Colonic mucosa (tissue), 4 donors: Measurements from ENCODE around the gene KLHL14. TPM values are rescaled to one million over a fixed set of nuclear protein-coding genes. Genes with fewer than 3 reads are reported as not detected.

Experiments
- DNase-seq: peaks from one replicate; pipeline ENCODE4 v3.0.0-alpha.2; 2020
- H3K27ac ChIP-seq: fragments of 200-600 bp; one replicate; pipeline ENCODE4 v1.8.0; 2021
- H3K27me3 ChIP-seq: fragments of 200-600 bp; one replicate; pipeline ENCODE4 v1.8.0; 2021
- H3K36me3 ChIP-seq: fragments of 200-600 bp; one replicate; pipeline ENCODE4 v1.8.0; 2021
- H3K4me1 ChIP-seq: fragments of 200-600 bp; one replicate; pipeline ENCODE4 v1.8.0; 2021; ENCODE audit warnings: mild to moderate bottlenecking
- H3K4me3 ChIP-seq: fragments of 200-600 bp; one replicate; pipeline ENCODE4 v1.8.0; 2021
- H3K9ac ChIP-seq, 2 donors: one replicate each; pipeline ENCODE4 v1.7.0; 2013; ENCODE audit warnings: control low read depth in 2 of 2, low read depth in 2 of 2, low read length in 2 of 2
- H3K9me3 ChIP-seq: fragments of 200-600 bp; one replicate; pipeline ENCODE4 v1.8.0; 2021
- CTCF ChIP-seq: fragments of 200-600 bp; IDR thresholded peaks from one replicate; pipeline ENCODE4 v1.8.0; 2022; ENCODE audit warnings: antibody characterized with exemption, mild to moderate bottlenecking
- intact Hi-C: fragments of 100-400 bp; cut with DNase I; formaldehyde crosslinking; loops from one replicate; pipeline ENCODE4 v1.14.1; 2022
- total RNA-seq, 2 donors: library from RNA; stranded (reverse); fragmentation: NEBNext Ultra II Directional in 1 of 2; extraction: Animal tissue kit (Norgen Biotek cat#: 25700) in 1 of 2; gene quantifications; one replicate each; pipeline ENCODE4 v1.2.1, GENCODE V29; 2021
- donor health status: healthy.
- donor health status: DM: no; HTN: no; CAD: no.
- donor health status: DM: no; HTN: no; CAD: no.

The KLHL14 gene
- total RNA-seq, 2 donors from 2014 or later: 0.07 to 0.08 TPM

- Histone ChIP-seq H3K27me3 (no peaks in the 10 kb centered on the region), H3K4me1 (no peaks in the 10 kb centered on the region), H3K9ac (no peak overlapping the region), H3K9me3 (no peaks in the 10 kb centered on the region), H3K36me3 (no peaks in the 10 kb centered on the region), H3K4me3 (no peak overlapping the region), H3K27ac (no peak overlapping the region)
- no peak for TF ChIP-seq CTCF
- intact Hi-C loops: no loop called here
- DNase-seq: no peak
Measured at GRCh38 chr18:32761231-32761630, 11.6 kb downstream of the KLHL14 start.

- DNase-seq: no peak
Measured at GRCh38 chr18:32760391-32760790, 12.4 kb downstream of the KLHL14 start.

GRCh38 chr18:32759611-32760167 is 13.1 kb downstream of the KLHL14 start:
- H3K27ac ChIP-seq: no peak overlapping the region
- no peaks in the 10 kb centered on the region for H3K4me1 ChIP-seq
- H3K4me3 ChIP-seq: no peak overlapping the region
- H3K36me3 ChIP-seq: no peaks in the 10 kb centered on the region
- H3K9ac ChIP-seq: no peak overlapping the region
- DNase-seq: no peak
- intact Hi-C loops: no loop called here
- H3K27me3 ChIP-seq: no peaks in the 10 kb centered on the region
- TF ChIP-seq CTCF: no peak
- no peaks in the 10 kb centered on the region for H3K9me3 ChIP-seq

More at GRCh38 chr18:32760391-32760790, 12.4 kb downstream of the KLHL14 start:
- Histone ChIP-seq H3K9me3 (no peaks in the 10 kb centered on the region), H3K4me3 (no peak overlapping the region), H3K4me1 (no peaks in the 10 kb centered on the region), H3K27me3 (no peaks in the 10 kb centered on the region), H3K9ac (no peak overlapping the region), H3K36me3 (no peaks in the 10 kb centered on the region), H3K27ac (no peak overlapping the region)
- TF ChIP-seq CTCF: no peak
- intact Hi-C loops: no loop called here

GRCh38 chr18:32754508-32755263 is 18.1 kb downstream of the KLHL14 start:
- Histone ChIP-seq H3K4me1 (no peaks in the 10 kb centered on the region), H3K9me3 (no peaks in the 10 kb centered on the region), H3K4me3 (no peak overlapping the region), H3K9ac (no peak overlapping the region), H3K36me3 (no peaks in the 10 kb centered on the region), H3K27me3 (no peaks in the 10 kb centered on the region), H3K27ac (no peak overlapping the region)
- DNase-seq: no peak
- TF ChIP-seq CTCF: no peak
- intact Hi-C loops: no loop called here

- no peak overlapping the region for H3K9ac ChIP-seq
- DNase-seq: no peak
- H3K27me3 ChIP-seq: no peaks in the 10 kb centered on the region
- no peak overlapping the region for H3K4me3 ChIP-seq
- no peaks in the 10 kb centered on the region for H3K9me3 ChIP-seq
- no peak for TF ChIP-seq CTCF
- intact Hi-C loops: no loop called here
- no peaks in the 10 kb centered on the region for H3K36me3 ChIP-seq
- H3K4me1 ChIP-seq: no peaks in the 10 kb centered on the region
- H3K27ac ChIP-seq: no peak overlapping the region
Measured at GRCh38 chr18:32753656-32754260, 19.1 kb downstream of the KLHL14 start.
